Stomach smooth muscle (tissue), 2 donors: ENCODE data around the gene CCR1.

Source experiments
- H3K27ac ChIP-seq: one replicate; pipeline ENCODE4 v1.7.0; 2013; ENCODE audit warnings: mild to moderate bottlenecking, low read length, inconsistent platforms
- H3K27me3 ChIP-seq, 2 donors: one replicate each; pipeline ENCODE4 v1.7.0; 2013; ENCODE audit warnings: low read length in 2 of 2; ENCODE audit not compliant: insufficient read depth in 2 of 2, control insufficient read depth in 1 of 2
- H3K36me3 ChIP-seq, 2 donors: one replicate each; pipeline ENCODE4 v1.7.0; 2013; ENCODE audit warnings: low read length in 2 of 2; ENCODE audit not compliant: control insufficient read depth in 2 of 2, insufficient read depth in 2 of 2
- H3K4me1 ChIP-seq: one replicate; pipeline ENCODE4 v1.7.0; 2013; ENCODE audit warnings: low read length; ENCODE audit not compliant: control insufficient read depth, insufficient read depth
- H3K4me3 ChIP-seq, 2 donors: one replicate each; pipeline ENCODE4 v1.7.0; 2013; ENCODE audit warnings: low read length in 2 of 2
- H3K9ac ChIP-seq, 2 donors: one replicate each; pipeline ENCODE4 v1.7.0; 2013; ENCODE audit warnings: low read length in 2 of 2, mild to moderate bottlenecking in 1 of 2
- H3K9me3 ChIP-seq, 2 donors: one replicate each; pipeline ENCODE4 v1.7.0; 2013; ENCODE audit warnings: low read length in 2 of 2; ENCODE audit not compliant: control insufficient read depth in 2 of 2
- donor health status: healthy.
- donor health status: Pancreatic carcinoma.

CCR1 gene

DNA sequence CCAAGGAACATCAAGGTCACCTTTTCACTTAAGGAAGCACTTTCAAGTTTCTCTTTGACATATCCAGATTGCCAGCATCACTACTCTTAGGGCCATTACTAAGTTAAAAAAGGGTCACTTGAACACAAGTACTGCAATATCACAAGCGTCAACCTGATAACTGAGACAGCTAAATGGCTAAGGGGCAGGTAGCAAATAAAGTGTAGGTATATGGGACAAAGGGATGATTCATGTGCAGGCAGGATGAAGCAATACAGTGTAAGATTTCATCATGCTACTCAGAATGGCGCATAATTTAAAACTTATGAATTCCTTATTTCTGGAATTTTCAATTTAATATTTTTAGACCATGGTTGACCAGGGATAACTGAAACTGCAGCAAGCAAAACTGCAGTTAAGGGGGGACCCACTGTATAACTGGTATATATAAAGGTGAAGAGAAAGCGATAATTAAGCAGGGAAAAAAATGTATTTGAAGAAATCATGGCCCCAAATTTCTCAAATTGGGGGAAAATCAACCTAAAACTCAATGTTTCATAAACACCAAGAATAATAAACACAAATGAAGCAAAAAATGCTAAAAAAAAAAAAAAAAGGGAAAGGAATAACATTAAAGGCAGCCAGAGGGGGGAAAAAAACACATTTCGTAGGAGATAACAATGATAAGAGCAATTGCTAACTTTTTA, 13.1 kb downstream of the CCR1 start:
- H3K27ac ChIP-seq: no peak overlapping the region
- H3K4me1 ChIP-seq: no peaks in the 10 kb centered on the region
- H3K9ac ChIP-seq: no peak overlapping the region
- H3K27me3 ChIP-seq: no peaks in the 10 kb centered on the region
- peaks cover 6% of the 10 kb centered on the region in 2 donors for H3K9me3 ChIP-seq
- no peak overlapping the region for H3K4me3 ChIP-seq
- H3K36me3 ChIP-seq: no peaks in the 10 kb centered on the region

DNA sequence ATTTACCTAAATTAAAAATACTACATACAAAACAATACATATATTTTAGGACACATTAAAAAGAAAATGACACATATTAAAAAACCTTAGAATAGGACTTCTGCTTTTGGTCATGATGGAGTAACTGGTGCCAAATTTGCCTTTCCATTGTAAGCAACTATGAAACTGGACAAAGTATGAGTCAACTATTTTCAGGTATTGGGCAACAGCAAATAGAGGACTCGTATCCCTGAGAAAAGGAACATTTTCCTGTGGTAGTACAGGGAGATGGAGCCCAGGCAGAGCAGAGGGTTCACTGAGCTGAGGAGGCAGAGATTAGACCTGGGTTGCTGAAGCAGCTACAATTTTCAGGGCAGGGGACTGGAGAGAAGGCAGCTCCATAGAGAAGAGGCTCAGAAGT, 14.7 kb downstream of the CCR1 start:
- Histone ChIP-seq H3K27ac (no peak overlapping the region), H3K4me3 (no peak overlapping the region), H3K27me3 (no peaks in the 10 kb centered on the region), H3K9me3 (peaks cover 4 to 6% of the 10 kb centered on the region in 2 donors), H3K9ac (no peak overlapping the region), H3K36me3 (no peaks in the 10 kb centered on the region), H3K4me1 (no peaks in the 10 kb centered on the region)

DNA sequence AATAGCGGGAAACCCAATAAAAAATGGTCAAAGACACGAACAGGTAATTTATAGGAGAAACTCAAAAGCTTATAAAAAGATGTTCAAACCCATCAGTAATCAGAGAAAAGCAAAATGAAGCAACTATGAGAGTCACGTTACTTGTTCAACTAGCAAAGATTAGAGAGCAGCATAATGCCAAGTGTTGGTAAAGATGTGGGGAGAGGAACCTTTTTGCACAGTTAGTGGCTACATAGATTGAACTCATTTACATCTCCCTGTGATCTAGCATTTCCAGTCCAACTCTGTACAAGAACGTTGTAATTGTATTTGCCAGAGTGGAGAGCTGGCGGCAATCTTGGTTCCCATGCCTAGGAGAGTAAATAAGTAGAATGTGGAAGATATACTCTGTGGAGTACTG, 15.2 kb downstream of the CCR1 start:
- H3K9ac ChIP-seq: no peak overlapping the region
- no peaks in the 10 kb centered on the region for H3K4me1 ChIP-seq
- no peak overlapping the region for H3K4me3 ChIP-seq
- H3K27me3 ChIP-seq: no peaks in the 10 kb centered on the region
- H3K9me3 ChIP-seq: peaks cover 4 to 6% of the 10 kb centered on the region in 2 donors
- H3K36me3 ChIP-seq: no peaks in the 10 kb centered on the region
- no peak overlapping the region for H3K27ac ChIP-seq

DNA sequence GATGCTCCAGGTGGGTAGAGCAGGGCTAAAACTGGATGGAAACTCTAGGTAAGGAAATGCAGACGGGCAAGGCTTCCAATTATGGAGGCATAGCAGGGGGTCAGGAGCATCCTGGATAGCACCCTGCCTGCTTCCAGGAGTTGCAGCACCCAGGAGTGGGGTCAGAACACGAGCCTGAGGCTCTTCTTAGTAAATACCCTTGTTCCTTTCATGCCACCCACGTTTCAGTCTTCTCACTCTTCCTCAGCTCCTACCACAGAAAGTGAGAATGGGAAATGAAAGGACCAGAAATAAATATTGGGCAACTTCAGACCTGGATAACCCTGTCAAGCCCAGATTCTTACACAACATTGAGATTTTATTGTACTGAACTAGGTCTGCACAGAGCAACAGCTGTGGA, 16.4 kb downstream of the CCR1 start:
- Histone ChIP-seq H3K9me3 (peaks cover 4 to 6% of the 10 kb centered on the region in 2 donors), H3K4me3 (no peak overlapping the region), H3K9ac (no peak overlapping the region), H3K27me3 (no peaks in the 10 kb centered on the region), H3K27ac (no peak overlapping the region), H3K4me1 (no peaks in the 10 kb centered on the region), H3K36me3 (no peaks in the 10 kb centered on the region)

DNA sequence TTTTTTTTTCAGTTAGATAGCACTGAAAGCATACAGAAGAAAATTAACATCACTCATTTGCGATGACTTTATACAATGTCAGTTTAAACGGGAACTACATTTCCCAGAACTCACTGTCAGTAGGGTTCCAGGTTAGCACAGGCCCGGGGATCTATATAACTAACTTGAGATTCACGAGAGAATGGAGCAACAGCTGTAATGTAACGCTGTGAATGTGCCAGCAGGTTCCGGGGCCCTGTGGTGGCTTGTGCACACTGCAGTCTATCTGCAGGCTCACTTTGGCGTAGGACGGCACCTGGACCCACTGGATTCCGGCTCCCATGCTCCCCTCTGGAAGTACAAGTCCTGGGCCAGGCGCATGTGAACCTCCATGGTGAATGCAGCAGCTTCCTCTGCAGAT, 19.4 kb downstream of the CCR1 start:
- Histone ChIP-seq H3K9ac (no peak overlapping the region), H3K4me1 (no peaks in the 10 kb centered on the region), H3K27ac (no peak overlapping the region), H3K9me3 (peaks cover 0 to 2% of the 10 kb centered on the region in 2 donors), H3K36me3 (no peaks in the 10 kb centered on the region), H3K4me3 (no peak overlapping the region), H3K27me3 (no peaks in the 10 kb centered on the region)

DNA sequence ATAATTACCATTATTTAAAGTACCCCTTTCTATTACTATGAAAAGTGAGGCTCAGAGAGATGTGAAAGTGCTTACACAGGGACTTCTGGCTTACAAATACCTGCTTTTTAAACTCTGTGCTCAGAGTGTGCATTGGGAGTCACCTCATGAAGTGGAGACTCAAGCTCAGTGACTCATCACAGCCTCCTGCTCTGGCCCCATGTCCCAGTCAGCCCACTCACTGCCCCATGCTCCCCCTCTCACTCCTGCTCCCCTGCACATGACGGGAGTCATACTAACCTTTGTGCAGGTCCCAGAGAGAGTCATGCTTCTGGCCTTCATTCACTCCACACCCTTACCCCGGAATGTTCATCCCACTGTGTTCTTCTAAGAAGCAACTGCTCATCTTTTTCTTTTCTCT, 20.2 kb downstream of the CCR1 start:
- no peak overlapping the region for H3K9ac ChIP-seq
- H3K27me3 ChIP-seq: peaks cover 0 to 2% of the 10 kb centered on the region in 2 donors
- no peaks in the 10 kb centered on the region for H3K36me3 ChIP-seq
- H3K9me3 ChIP-seq: peaks cover 0 to 2% of the 10 kb centered on the region in 2 donors
- H3K4me3 ChIP-seq: no peak overlapping the region
- no peak overlapping the region for H3K27ac ChIP-seq
- no peaks in the 10 kb centered on the region for H3K4me1 ChIP-seq

DNA sequence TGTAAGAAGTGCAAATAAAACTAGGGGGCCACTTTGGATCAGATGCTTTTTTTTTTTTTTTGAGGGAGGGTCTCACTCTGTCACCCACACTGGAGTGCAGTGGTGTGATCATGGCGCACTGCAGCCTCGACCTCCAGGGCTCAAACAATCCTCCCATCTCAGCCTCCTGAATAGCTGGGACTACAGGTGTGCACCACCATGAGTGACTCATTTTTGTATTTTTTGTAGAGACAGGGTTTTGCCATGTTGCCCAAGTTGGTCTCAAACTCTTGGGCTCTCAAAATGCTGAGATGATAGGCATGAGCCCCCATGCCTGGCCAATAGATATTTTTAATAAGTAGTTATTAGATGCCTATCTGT, 20.8 kb downstream of the CCR1 start:
- Histone ChIP-seq H3K4me1 (no peaks in the 10 kb centered on the region), H3K27ac (no peak overlapping the region), H3K9me3 (peaks cover 0 to 4% of the 10 kb centered on the region in 2 donors), H3K9ac (no peak overlapping the region), H3K27me3 (peaks cover 0 to 2% of the 10 kb centered on the region in 2 donors), H3K36me3 (no peaks in the 10 kb centered on the region), H3K4me3 (no peak overlapping the region)

DNA sequence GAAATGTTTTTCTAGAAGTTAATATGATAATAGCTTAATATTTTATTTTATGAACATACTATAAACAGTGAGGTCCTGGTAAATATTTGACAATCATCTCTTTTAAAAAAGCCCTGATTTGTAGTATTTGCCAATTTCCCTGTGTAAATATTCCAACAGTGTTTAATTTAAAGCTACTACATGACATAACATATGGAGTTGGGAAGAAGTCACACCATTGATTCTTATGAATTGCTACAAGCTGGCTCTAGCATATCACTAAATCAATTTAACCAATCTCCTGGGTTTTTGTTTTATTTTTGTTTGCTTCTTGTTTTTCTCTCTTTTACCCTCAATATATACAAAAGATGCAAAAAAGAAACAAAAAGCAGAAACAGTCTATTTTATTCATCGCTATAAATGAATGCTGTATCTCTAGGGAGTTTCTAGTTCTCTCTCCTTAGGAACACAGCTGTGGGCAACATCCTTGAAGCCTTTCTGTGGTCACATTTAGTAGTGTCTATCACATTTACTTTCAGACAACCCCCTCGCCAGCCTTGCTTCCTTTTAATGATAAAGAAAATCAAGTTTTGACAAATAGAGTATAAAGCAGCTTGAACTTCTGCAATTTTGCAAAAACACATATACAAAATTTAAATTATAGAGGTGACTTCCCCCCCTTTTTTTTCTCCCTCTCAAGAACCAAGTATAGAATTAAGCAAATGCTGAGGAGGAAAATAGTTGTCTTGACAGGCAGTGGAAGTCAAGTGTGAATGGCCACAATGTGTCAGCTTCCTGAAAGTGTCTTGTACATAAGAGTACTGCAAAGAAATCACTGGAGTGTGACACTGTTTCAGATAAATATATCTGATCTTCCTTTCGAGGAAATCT, 21.4 kb downstream of the CCR1 start:
- no peak overlapping the region for H3K27ac ChIP-seq
- H3K4me1 ChIP-seq: no peaks in the 10 kb centered on the region
- H3K9ac ChIP-seq: no peak overlapping the region
- peaks cover 0 to 2% of the 10 kb centered on the region in 2 donors for H3K27me3 ChIP-seq
- H3K4me3 ChIP-seq: no peak overlapping the region
- no peaks in the 10 kb centered on the region for H3K36me3 ChIP-seq
- peaks cover 0 to 4% of the 10 kb centered on the region in 2 donors for H3K9me3 ChIP-seq

DNA sequence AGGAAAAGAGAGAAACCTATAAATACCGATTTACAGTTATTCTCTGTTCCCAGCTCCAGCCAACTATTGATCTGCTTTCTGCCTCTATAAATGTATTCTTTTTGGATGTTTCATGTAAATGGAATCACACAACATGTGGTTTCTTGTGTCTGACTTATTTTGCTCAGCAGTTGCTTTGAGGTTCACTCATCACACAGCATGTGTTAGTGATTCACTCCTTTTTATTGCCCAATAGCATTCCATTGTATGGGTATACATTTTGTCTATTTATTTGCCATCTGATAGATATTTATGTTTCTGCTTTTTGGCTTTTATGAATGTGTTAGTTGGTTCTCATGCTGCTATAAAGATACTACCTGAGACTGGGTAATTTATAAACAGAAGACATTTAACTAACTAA, 23.6 kb downstream of the CCR1 start:
- Histone ChIP-seq H3K4me1 (no peaks in the 10 kb centered on the region), H3K9me3 (peaks cover 0 to 4% of the 10 kb centered on the region in 2 donors), H3K9ac (no peak overlapping the region), H3K36me3 (no peaks in the 10 kb centered on the region), H3K27ac (no peak overlapping the region), H3K27me3 (peaks cover 0 to 2% of the 10 kb centered on the region in 2 donors), H3K4me3 (no peak overlapping the region)

DNA sequence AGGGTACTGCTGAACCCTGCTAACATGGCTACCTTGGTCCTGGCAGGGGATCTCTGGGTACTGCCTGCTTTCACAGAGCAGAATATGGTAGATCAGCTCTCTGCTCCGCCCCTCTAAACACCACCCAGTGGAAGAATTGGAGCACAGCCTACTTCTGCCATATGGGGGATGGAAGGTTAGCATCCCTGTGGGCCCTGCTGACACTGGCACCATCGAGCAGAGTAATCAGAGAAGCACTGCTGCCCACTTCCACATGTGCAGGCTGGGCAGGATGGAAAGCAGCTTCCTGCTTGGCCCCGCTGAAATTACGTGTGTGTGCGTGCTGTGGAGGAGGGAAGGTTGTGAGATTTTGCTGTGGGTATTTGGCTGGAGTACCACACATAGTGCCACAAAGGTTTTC, 24.8 kb downstream of the CCR1 start:
- Histone ChIP-seq H3K27me3 (peaks cover 0 to 2% of the 10 kb centered on the region in 2 donors), H3K36me3 (no peaks in the 10 kb centered on the region), H3K4me1 (no peaks in the 10 kb centered on the region), H3K9ac (no peak overlapping the region), H3K27ac (no peak overlapping the region), H3K9me3 (peaks cover 0 to 4% of the 10 kb centered on the region in 2 donors), H3K4me3 (no peak overlapping the region)
